GM12874 (cell line): ENCODE data around the gene WDR70.

Source experiments
- CTCF ChIP-seq: IDR thresholded peaks from 2 replicates; pipeline ENCODE4 v1.5.1; 2011; ENCODE audit warnings: low read depth, mild to moderate bottlenecking, control low read depth, low read length, moderate library complexity; ENCODE audit not compliant: insufficient read depth

WDR70 gene

GRCh38 chr5:37606632-37607248 is 227.6 kb downstream of the WDR70 start:
- no peak for TF ChIP-seq CTCF

- no peak for TF ChIP-seq CTCF
These were observed 236.1 kb downstream of the WDR70 start for GRCh38 chr5:37615184-37615583.

GRCh38 chr5:37619353-37619752 is 240.2 kb downstream of the WDR70 start:
- TF ChIP-seq CTCF = no peak

- no peak for TF ChIP-seq CTCF
These were observed 247.1 kb downstream of the WDR70 start for GRCh38 chr5:37626266-37626665.

- TF ChIP-seq CTCF = no peak
These were observed 249.8 kb downstream of the WDR70 start for GRCh38 chr5:37628876-37629275.

- no peak for TF ChIP-seq CTCF
These were observed 252.8 kb downstream of the WDR70 start for GRCh38 chr5:37631939-37632338.

- no peak for TF ChIP-seq CTCF
These were observed 258.2 kb downstream of the WDR70 start for GRCh38 chr5:37637165-37637845.
